Measurements from ENCODE around the gene PLA2G4C. TPM values are rescaled to one million over a fixed set of nuclear protein-coding genes. Genes with fewer than 3 reads are reported as not detected.

The PLA2G4C gene
- polyA plus RNA-seq (2012; ENCODE audit: low read depth, missing spikeins) = 3.1 TPM

- FAIRE-seq (peak; percentile 82), DNase-seq (ENCODE audit: insufficient read length, low spot score) (peak; percentile 96)
- TF ChIP-seq SPI1 (IDR thresholded peaks at IDR 0.05; ENCODE audit: low read depth, low read length) (no peak), POLR2AphosphoS5 (IDR thresholded peaks at IDR 0.05; ENCODE audit: low read depth, low read length) (no peak; the same call in 1 of the 2 replicates), POU2F2 (IDR thresholded peaks at IDR 0.05; ENCODE audit: low read depth, low read length) (peak; percentile 29; the same call in 1 of the 2 replicates), TAF1 (IDR thresholded peaks at IDR 0.05; ENCODE audit: low read depth, low read length) (no peak)
These were observed at the start of gene PLA2G4C for GRCh38 chr19:48110350-48110966. Gene PLA2G4C, minus strand, starts transcription at chr19:48110817. Its CDS starts 4,288 bp downstream, at chr19:48106529.

- DNase-seq (ENCODE audit: insufficient read length, low spot score) (no peak), FAIRE-seq (no peak)
- TF ChIP-seq POLR2AphosphoS5 (IDR thresholded peaks at IDR 0.05; ENCODE audit: low read depth, low read length) = no peak
- TF ChIP-seq PAX5 (IDR thresholded peaks at IDR 0.05; ENCODE audit: insufficient read depth, low read length, severe bottlenecking) = no peak
- TF ChIP-seq POLR2A (IDR thresholded peaks at IDR 0.05; ENCODE audit: low read depth, low read length) = no peak
- TF ChIP-seq TAF1 (IDR thresholded peaks at IDR 0.05; ENCODE audit: low read depth, low read length) = no peak
- TF ChIP-seq SPI1 (IDR thresholded peaks at IDR 0.05; ENCODE audit: low read depth, low read length) = no peak
- no peak for TF ChIP-seq POU2F2 (IDR thresholded peaks at IDR 0.05; ENCODE audit: low read depth, low read length)
These were observed 47.7 kb upstream of the PLA2G4C start for GRCh38 chr19:48158210-48158790.

GRCh38 chr19:48154003-48154402 lies 43.4 kb upstream of the PLA2G4C start:
- no peak for TF ChIP-seq POLR2AphosphoS5 (IDR thresholded peaks at IDR 0.05; ENCODE audit: low read depth, low read length)
- no peak for TF ChIP-seq POU2F2 (IDR thresholded peaks at IDR 0.05; ENCODE audit: low read depth, low read length)
- no peak for TF ChIP-seq SPI1 (IDR thresholded peaks at IDR 0.05; ENCODE audit: low read depth, low read length)
- no peak for TF ChIP-seq PAX5 (IDR thresholded peaks at IDR 0.05; ENCODE audit: insufficient read depth, low read length, severe bottlenecking)
- no peak for TF ChIP-seq POLR2A (IDR thresholded peaks at IDR 0.05; ENCODE audit: low read depth, low read length)
- no peak for TF ChIP-seq TAF1 (IDR thresholded peaks at IDR 0.05; ENCODE audit: low read depth, low read length)
- FAIRE-seq = no peak
- no peak for DNase-seq (ENCODE audit: insufficient read length, low spot score)

DNA sequence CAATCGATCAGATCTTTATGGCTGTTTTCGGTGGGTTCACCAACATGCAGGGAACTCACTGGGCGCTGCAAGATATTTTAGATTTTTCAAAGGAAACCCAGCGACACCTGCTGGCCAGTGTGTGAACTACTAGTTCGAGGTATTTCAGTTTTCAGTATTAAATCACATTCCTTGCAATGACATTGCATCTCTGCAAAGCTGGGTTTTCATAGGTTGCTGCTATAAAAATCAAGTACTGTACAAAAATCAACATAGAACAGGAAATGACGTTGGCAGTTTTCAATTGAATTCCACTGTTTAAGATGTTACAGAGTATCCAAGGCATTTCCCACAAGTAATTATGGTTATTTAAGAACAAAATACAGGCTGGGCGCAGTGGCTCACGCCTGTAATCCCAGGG lies 41.9 kb upstream of the PLA2G4C start:
- peak; percentile 55 for FAIRE-seq
- DNase-seq (ENCODE audit: insufficient read length, low spot score) = peak; percentile 50
- no peak for TF ChIP-seq POLR2A (IDR thresholded peaks at IDR 0.05; ENCODE audit: low read depth, low read length)
- TF ChIP-seq POU2F2 (IDR thresholded peaks at IDR 0.05; ENCODE audit: low read depth, low read length) = no peak
- no peak for TF ChIP-seq PAX5 (IDR thresholded peaks at IDR 0.05; ENCODE audit: insufficient read depth, low read length, severe bottlenecking)
- no peak for TF ChIP-seq TAF1 (IDR thresholded peaks at IDR 0.05; ENCODE audit: low read depth, low read length)
- TF ChIP-seq POLR2AphosphoS5 (IDR thresholded peaks at IDR 0.05; ENCODE audit: low read depth, low read length) = no peak

GRCh38 chr19:48149430-48149829 lies 38.8 kb upstream of the PLA2G4C start:
- FAIRE-seq (no peak), DNase-seq (ENCODE audit: insufficient read length, low spot score) (no peak)
- TF ChIP-seq POLR2AphosphoS5 (IDR thresholded peaks at IDR 0.05; ENCODE audit: low read depth, low read length) = no peak
- no peak for TF ChIP-seq POLR2A (IDR thresholded peaks at IDR 0.05; ENCODE audit: low read depth, low read length)
- no peak for TF ChIP-seq TAF1 (IDR thresholded peaks at IDR 0.05; ENCODE audit: low read depth, low read length)
- no peak for TF ChIP-seq POU2F2 (IDR thresholded peaks at IDR 0.05; ENCODE audit: low read depth, low read length)
- no peak for TF ChIP-seq PAX5 (IDR thresholded peaks at IDR 0.05; ENCODE audit: insufficient read depth, low read length, severe bottlenecking)
- no peak for TF ChIP-seq SPI1 (IDR thresholded peaks at IDR 0.05; ENCODE audit: low read depth, low read length)

- no peak for TF ChIP-seq TAF1 (IDR thresholded peaks at IDR 0.05; ENCODE audit: low read depth, low read length)
- no peak for TF ChIP-seq SPI1 (IDR thresholded peaks at IDR 0.05; ENCODE audit: low read depth, low read length)
- TF ChIP-seq PAX5 (IDR thresholded peaks at IDR 0.05; ENCODE audit: insufficient read depth, low read length, severe bottlenecking) = no peak
- no peak for TF ChIP-seq POLR2AphosphoS5 (IDR thresholded peaks at IDR 0.05; ENCODE audit: low read depth, low read length)
- TF ChIP-seq POU2F2 (IDR thresholded peaks at IDR 0.05; ENCODE audit: low read depth, low read length) = no peak
- no peak for TF ChIP-seq POLR2A (IDR thresholded peaks at IDR 0.05; ENCODE audit: low read depth, low read length)
- FAIRE-seq (no peak), DNase-seq (ENCODE audit: insufficient read length, low spot score) (no peak)
These were observed 38.0 kb upstream of the PLA2G4C start for GRCh38 chr19:48148576-48148975.

DNA sequence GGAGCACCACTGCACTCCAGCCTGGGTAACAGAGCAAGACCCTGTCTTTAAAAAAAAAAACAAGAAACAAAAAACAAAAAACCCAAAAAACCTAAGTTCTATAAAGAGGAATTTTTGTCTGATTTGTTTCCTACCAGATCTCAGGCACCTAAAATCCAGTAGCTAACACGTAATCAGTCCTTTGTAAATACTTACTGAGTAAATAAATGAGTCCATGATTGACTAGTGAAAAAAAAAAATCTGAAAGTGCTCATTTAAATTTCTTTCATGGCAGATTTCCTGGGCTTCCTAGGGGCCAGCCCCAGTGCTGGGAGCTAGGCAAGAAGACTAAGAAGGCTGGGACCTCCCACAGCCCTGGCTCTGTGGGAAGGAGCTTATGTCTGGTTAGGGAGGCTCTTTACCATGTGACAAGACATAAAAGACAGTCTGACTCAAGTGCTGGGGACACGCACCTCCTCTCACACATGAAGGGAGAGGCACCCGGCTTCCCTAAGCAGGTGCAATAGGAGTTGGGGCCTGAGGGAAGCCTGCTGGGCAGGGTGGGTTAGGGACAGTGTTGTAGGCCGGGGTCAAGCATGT lies 37.1 kb upstream of the PLA2G4C start:
- FAIRE-seq (no peak), DNase-seq (ENCODE audit: insufficient read length, low spot score) (no peak)
- TF ChIP-seq POLR2A (IDR thresholded peaks at IDR 0.05; ENCODE audit: low read depth, low read length) (no peak), POLR2AphosphoS5 (IDR thresholded peaks at IDR 0.05; ENCODE audit: low read depth, low read length) (no peak), TAF1 (IDR thresholded peaks at IDR 0.05; ENCODE audit: low read depth, low read length) (no peak), POU2F2 (IDR thresholded peaks at IDR 0.05; ENCODE audit: low read depth, low read length) (no peak), SPI1 (IDR thresholded peaks at IDR 0.05; ENCODE audit: low read depth, low read length) (no peak), PAX5 (IDR thresholded peaks at IDR 0.05; ENCODE audit: insufficient read depth, low read length, severe bottlenecking) (no peak)

DNA sequence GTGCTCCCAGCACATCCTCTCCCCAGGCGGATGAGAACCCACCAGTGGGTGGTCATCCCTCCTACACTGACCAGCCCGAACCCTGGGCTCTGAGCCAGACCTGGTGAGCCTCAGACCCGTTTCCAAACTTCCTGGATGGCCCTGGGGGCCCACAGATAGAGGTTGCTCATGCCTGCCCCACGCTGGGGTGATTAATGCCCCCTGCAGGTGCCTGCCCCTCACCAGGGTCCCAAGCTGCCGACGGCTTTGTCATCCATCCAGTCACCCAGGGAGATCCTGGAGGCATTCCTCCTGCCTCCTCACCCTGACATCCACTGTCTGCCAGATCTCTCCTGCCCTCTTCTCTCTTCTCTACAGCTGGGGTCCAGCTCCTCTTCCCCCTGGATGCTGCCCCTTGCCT lies 28.4 kb upstream of the PLA2G4C start:
- TF ChIP-seq TAF1 (IDR thresholded peaks at IDR 0.05; ENCODE audit: low read depth, low read length) = no peak
- TF ChIP-seq SPI1 (IDR thresholded peaks at IDR 0.05; ENCODE audit: low read depth, low read length) = no peak
- no peak for TF ChIP-seq POU2F2 (IDR thresholded peaks at IDR 0.05; ENCODE audit: low read depth, low read length)
- no peak for TF ChIP-seq POLR2AphosphoS5 (IDR thresholded peaks at IDR 0.05; ENCODE audit: low read depth, low read length)
- TF ChIP-seq POLR2A (IDR thresholded peaks at IDR 0.05; ENCODE audit: low read depth, low read length) = no peak
- TF ChIP-seq PAX5 (IDR thresholded peaks at IDR 0.05; ENCODE audit: insufficient read depth, low read length, severe bottlenecking) = no peak
- no peak for DNase-seq (ENCODE audit: insufficient read length, low spot score)
- FAIRE-seq = no peak

- no peak for DNase-seq (ENCODE audit: insufficient read length, low spot score)
- no peak for FAIRE-seq
- TF ChIP-seq TAF1 (IDR thresholded peaks at IDR 0.05; ENCODE audit: low read depth, low read length) (no peak), SPI1 (IDR thresholded peaks at IDR 0.05; ENCODE audit: low read depth, low read length) (no peak), POLR2A (IDR thresholded peaks at IDR 0.05; ENCODE audit: low read depth, low read length) (no peak), POLR2AphosphoS5 (IDR thresholded peaks at IDR 0.05; ENCODE audit: low read depth, low read length) (no peak)
These were observed 26.8 kb upstream of the PLA2G4C start for GRCh38 chr19:48137411-48137810.

Data from GM12891 (cell line).